Daoy (cell line): Measurements from ENCODE around the gene MAP3K4. TPM values are rescaled to one million over a fixed set of nuclear protein-coding genes. Genes with fewer than 3 reads are reported as not detected.

ENCODE experiments used
- DNase-seq: peaks from one replicate; pipeline ENCODE4 v3.0.0-alpha.2; 2015; ENCODE audit warnings: low read depth
- total RNA-seq: library from RNA; depleted of rRNA; stranded (reverse); fragments of >200 nt; shearing (Covaris generic); gene quantifications from 2 replicates; pipeline ENCODE4 v1.2.3, GENCODE V29; 2014

MAP3K4 gene
- total RNA-seq, 1 experiment from 2014 or later: 49.7 TPM

- DNase-seq: no peak
Measured at GRCh38 chr6:160999516-160999915, 7.9 kb downstream of the MAP3K4 start.

GRCh38 chr6:161000632-161001031, 9.1 kb downstream of the MAP3K4 start:
- no peak for DNase-seq

- no peak for DNase-seq
Measured at GRCh38 chr6:161001421-161001820, 9.9 kb downstream of the MAP3K4 start.

GRCh38 chr6:161003336-161003735, 11.8 kb downstream of the MAP3K4 start:
- no peak for DNase-seq

- DNase-seq: no peak
Measured at GRCh38 chr6:161008245-161008644, 16.7 kb downstream of the MAP3K4 start.

- no peak for DNase-seq
Measured at GRCh38 chr6:161009991-161010390, 18.4 kb downstream of the MAP3K4 start.

- DNase-seq: no peak
Measured at GRCh38 chr6:161010418-161010817, 18.8 kb downstream of the MAP3K4 start.

GRCh38 chr6:161011492-161012480, 20.2 kb downstream of the MAP3K4 start:
- DNase-seq: peak; percentile 37

GRCh38 chr6:161013695-161014094, 22.1 kb downstream of the MAP3K4 start:
- DNase-seq: no peak

GRCh38 chr6:161017766-161018564, 26.4 kb downstream of the MAP3K4 start:
- DNase-seq: no peak

GRCh38 chr6:161019324-161019839, 27.8 kb downstream of the MAP3K4 start:
- DNase-seq: no peak

- no peak for DNase-seq
Measured at GRCh38 chr6:161021543-161021942, 30.0 kb downstream of the MAP3K4 start.

GRCh38 chr6:161021998-161022743, 30.6 kb downstream of the MAP3K4 start:
- DNase-seq: no peak

GRCh38 chr6:161023316-161023715, 31.7 kb downstream of the MAP3K4 start:
- no peak for DNase-seq

GRCh38 chr6:161024364-161024920, 32.9 kb downstream of the MAP3K4 start:
- no peak for DNase-seq

GRCh38 chr6:161027385-161027784, 35.8 kb downstream of the MAP3K4 start:
- DNase-seq: no peak

GRCh38 chr6:161029195-161029809, 37.7 kb downstream of the MAP3K4 start:
- DNase-seq: peak; percentile 36

GRCh38 chr6:161031721-161032495, 40.3 kb downstream of the MAP3K4 start:
- peak; percentile 64 for DNase-seq

- peak; percentile 28 for DNase-seq
Measured at GRCh38 chr6:161033667-161034066, 42.1 kb downstream of the MAP3K4 start.
